CD4-positive, alpha-beta T cell treated with Interleukin-17A for 1 hour (primary cell): ENCODE results near the gene POMP.
"Not testable (repeated sequence)": the region's sequence is repeated elsewhere in the genome, so short reads cannot be mapped to it uniquely, and the experiment has no call there.

Source experiments
- DNase-seq: peaks from one replicate; pipeline ENCODE4 v3.0.0-alpha.2; 2020

POMP gene

DNA sequence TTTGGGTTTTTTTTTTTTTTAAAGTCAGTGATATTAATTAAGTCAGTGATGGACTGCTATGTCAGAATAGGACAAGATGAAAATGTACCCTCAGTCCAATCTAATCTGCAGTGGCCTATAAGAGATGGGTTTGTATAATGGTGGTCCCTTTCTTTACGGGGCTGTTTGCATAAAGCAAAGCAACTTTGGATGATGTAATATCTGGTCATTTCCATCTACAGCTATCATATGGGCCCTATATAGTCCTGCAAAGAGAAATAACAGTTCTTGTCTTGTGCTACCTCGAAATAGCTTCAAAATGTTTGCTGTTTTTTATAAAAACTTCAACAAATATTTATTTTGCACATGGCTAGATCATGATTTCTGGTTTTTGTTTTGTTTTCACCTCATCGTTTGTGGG is 20.2 kb upstream of the POMP start:
- DNase-seq, result no peak

DNA sequence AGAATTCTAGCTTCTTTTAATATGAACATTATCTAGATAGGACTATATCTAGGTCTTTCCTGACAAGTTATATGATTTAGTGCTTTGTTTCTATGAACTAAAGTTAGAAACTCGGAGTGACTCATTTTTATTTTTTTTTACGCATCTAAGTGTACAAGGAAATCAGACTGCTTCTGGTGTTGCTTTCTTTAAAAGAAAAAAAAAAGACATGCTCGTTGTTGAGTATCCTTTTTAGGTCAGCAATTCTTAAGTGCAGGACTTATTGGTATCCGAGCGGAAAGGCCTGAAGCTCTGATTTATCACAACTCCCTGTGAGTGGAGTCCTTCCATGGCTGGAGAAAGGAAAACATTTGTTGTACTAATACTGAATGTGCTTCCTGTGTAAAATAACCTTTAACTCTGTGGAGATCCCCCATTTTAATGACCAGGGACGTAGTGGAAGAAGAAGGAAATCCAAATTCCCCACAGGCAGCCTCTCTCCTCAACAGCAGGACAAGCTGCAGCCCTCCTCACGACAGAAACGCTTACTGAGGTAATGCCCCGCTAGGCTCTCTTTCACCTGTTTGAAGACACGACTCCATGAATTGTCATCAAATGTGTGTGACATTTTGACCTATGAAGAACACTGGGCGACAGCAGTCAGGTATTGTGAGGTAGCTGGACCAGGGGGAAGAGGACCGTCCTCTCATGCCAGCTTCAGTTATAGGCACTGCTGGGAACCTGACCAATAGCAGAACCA is 17.9 kb upstream of the POMP start:
- DNase-seq, result no peak

DNA sequence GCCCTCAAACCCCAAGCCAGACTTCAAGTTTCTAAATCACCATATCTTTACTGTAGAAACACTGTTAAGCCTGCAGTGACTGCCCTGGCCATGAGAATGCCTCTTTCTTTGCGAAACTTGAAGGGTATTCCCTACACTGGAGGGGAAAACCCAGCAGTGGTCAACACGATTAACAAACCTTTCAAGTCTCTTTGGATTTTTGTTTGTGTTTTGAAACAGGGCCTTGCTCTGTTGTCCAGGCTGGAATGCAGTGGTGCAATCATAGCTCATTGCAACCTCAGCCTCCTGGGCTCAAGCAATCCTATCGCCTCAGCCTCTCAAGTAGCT is 17.4 kb upstream of the POMP start:
- DNase-seq, result no peak

DNA sequence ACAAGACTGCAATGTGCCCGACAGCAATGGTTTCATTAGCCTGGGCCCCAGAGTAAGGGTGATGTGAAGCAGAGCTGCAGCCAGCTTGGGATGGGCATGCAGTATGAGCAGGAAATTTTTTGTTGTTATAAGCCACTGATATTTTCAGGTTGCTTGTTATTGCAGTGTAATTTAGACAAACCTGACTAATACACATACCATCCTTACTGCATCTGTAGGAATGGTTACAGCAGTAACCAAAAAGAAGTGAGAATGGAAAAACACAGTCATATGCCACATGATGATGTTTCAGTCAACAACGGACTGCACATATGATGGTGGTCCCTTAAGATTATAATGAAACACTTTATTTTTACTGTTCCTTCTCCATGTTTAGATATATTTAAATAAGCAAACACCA is 8.6 kb upstream of the POMP start:
- no peak for DNase-seq

DNA sequence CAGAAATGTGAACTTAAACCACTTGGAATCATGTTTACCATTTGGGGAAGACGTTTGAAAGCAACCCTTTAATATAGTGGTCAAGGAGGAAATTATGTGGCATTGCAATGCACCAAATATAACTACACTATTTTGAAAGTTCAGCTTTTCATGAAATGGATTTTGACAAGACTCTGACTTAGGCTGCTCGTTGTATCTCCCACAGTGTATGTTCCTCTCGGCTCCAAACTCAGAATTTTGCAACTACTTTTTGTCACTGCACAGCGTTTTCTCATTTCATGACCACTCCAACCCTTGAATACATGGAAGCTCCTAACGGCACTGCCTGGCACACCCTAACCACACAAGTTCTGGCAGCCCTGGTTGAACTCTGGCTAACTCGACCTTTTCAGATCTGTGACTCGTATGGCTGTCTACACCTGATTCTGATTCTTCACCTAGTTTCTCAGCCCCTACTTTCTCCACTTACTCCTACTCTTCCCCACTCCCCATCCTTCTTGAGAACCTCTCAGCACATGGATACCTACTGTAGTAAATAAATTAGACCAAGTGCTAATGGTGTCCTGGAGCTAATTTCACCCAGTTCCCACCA is 7.0 kb upstream of the POMP start:
- DNase-seq, result no peak

DNA sequence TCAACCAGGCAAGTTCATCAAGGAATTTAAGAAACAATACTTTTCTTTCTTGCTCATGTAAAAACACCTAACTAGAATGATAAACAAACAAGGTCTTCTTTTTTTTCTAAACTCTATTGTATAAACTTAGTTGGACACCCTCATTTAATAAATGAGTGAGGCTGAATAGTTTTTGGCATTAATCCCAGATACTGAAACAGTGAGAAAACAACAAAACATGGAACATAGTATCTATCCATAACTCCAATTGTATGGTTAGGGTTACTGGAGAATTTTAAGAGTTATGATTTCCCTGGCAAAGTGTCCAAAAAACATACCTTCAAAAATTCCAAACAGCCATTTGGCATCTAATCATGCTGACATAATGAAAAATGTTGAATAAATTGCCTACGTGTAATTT is 5.8 kb upstream of the POMP start:
- DNase-seq, result no peak

DNA sequence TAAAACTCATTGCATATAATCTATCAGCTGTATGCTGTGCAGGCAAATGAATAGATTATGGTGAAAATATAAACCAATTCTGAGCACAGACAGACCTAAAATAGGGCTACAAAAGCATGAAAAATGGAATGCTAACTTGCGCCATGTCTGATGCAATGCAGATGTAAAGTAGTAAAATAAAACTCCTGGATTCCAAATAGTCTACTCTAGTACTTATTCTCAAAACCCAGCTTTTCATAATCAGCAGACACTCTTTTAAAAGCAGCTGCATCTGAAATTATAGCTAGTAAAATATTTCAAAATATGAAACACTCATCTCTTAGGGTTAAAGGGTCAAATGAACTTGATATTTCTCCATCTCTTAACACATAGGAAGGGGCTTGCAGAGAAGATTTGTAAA is 4.7 kb upstream of the POMP start:
- no peak for DNase-seq

DNA sequence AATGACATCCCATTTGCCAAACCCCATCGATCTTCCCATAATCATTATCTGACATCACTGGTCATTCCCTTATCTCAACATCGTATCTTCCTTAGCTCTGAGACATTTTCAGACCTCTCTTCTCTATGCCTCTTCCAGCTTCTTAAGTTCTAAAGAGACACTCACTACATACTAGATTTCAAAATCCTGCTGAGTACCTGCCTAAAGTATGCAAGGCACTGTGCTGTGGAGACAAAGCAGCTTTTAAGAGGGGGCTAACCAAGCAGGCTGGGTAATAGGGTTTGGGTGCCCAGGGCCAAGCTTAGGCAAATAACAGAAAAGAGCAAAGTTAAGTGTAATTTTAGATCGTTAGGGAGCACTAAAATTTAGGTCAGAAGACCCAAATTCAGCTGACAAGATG is 3.4 kb upstream of the POMP start:
- DNase-seq, result no peak

DNA sequence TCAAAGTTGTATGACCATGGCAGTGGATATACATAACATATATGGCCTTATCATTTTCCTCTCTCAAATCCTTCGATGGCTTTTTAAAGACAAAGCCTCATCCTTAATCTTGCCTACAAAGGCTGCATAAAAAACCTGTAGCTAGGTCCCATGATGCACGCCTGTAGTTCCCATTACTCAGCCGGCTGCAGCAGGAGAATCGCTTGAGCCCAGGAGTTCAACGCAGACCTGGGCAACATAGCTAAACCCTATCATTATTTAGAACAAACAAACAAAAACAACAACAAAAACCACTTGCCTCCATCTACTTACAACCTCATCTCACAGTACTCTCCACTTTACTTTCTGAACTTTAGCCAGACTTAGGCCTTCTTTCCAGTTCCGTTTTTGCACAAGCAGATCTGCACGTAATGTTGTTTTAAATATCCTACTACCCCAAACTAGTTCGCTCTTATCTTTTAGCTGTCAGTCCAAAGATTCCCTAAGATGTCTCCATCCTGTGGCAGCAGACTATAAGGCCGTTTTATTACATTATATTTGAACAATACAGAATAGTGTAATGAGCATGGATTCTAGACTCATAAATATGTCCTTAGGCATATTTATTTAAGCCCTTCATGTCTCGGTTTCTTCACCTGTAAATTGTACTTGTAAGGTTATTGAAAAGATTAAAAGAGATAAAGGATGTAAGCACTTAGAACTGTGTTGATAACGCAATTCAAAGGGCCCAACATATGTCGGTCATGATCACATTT is 969 bp upstream of the POMP start:
- DNase-seq, result no peak

DNA sequence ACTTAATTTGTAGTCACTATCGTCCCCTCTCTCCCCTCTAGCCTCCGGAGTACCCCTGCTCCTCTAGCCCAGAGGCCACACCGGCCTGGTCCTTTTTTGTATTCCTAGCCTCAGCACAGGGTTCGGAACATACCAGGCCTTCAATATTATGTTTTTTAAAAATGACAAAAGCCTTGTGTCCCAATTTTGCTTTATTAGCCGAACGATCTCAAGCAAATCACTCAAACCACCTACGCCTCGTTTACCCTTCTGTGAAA is 463 bp upstream of the POMP start:
- DNase-seq, result no peak

DNA sequence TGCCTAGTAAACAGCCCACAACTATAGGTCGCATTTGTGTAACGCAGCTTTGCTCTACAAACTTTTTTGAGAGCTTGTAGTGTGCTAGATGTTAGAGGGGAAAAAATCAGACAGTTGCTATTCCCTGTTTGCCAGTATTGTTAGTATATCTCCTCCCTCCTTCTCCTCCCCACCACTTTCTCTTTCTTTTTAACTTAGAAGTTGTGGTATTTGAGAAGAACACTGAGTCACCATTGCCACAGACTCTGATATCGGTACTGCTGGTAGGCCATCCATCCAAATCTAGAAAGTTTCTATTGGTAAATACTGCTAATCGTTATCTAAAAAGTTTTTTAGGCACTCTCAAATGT is 666 bp downstream of the POMP start:
- peak; percentile 62 for DNase-seq

DNA sequence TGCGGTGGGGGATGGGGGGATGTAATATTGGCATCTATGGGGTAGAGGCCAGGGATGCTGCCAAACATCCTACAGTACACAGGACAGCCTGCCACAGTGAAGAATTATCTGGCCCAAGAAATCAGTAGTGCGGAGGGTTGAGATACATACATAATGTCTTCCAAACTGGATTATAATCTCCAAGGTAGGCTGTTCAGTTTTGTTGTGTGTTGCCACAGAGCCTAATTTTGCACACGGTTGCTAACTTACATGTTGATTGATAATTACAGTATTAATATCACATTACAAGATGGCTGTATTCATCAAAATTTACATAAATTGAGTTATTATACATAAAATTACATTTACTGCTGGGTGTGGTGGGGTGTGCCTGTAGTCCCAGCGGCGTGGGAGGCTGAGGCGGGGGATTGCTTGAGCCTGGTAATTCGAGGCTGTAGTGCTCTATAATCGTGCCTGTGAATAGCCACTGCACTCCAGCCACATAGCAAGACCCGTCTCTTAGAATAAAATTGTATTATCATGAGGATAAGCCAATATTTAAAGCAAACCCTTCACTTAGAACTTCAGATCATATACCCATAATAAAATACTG is 8.1 kb downstream of the POMP start:
- DNase-seq, result no peak

DNA sequence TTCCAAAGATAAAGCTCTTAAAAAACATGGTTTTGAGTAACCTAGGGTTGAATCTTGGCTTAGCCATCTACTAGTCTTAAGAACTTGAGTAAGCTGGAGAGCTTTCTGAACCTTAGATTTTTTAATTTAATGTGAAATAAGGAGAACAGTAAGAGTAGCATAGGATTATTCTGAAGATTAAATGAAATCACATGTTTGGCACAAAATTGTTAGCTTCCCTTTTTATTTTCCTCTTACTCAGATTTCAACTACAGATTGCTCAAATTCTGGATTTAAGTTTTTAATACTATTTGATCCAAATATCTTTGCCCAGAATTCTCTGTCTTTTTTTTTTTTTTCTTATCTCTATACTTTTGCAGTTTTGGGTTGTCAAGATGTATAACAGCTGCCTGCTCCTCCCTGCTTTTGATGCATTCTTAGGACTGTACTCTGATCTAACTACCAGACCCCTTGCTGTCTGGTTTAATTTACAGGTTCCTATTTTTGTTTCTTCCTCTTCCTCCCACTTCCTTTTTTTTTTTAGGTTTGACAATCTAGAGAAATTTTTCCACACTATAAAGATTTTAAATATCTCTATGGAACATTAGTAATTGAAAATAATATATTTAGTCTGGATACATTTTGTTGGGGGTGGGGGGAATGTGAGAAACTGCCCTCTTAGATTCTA is 12.3 kb downstream of the POMP start:
- DNase-seq, result no peak

DNA sequence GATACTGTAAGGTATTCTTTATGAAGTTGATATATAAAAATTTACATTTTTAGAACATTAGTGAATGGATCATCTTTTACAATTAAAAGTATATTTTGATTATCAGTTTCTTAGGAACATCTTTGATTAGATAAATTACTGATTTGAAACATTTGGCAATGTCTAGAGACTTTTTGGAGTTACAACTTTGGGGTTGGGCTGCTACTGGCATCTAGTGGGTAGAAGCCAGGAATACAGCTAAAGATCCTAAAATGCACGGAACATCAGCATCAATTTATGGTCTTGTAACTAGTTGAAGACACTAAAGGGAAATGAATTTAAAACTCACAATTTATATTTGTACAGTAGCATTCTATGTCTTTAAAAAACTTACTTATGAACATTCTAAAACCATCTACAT is 19.9 kb downstream of the POMP start:
- no peak for DNase-seq

DNA sequence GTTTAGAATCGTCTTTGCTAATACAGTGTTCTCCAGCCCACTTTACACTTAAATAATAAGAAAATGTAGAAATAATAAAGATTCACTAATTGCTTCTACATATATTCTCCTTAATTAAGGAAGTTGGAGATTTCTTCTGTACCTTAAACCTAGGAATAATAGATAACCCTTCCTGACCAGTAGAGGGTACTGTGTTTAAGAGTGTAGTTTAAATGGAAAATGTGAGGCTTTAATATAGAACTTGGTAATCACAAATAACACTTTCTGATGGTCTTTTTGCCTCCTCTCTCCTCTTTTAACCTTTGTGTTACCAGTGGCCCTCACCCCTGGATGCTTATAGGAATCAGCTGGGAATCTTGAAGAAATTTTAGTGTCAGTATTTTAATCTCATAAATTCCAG is 20.7 kb downstream of the POMP start:
- DNase-seq, result no peak

DNA sequence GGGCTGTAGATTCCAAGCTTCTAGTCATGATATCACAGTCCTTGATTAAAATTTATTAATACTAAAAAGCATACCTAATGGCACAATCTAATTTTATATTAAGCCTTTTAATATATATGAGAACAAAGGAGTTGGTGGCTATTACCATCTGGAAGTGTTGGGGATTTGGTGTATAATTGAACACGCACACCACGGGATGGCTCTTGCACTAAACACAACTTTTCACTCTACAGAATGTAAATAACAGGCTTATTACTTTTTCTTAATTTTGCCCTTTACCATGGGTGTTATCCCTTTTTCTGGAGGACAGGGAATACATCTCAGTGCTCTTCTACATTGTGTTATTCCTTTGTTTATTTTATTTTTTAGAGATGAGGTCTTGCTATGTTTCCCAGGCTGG is 21.6 kb downstream of the POMP start:
- DNase-seq, result no peak

DNA sequence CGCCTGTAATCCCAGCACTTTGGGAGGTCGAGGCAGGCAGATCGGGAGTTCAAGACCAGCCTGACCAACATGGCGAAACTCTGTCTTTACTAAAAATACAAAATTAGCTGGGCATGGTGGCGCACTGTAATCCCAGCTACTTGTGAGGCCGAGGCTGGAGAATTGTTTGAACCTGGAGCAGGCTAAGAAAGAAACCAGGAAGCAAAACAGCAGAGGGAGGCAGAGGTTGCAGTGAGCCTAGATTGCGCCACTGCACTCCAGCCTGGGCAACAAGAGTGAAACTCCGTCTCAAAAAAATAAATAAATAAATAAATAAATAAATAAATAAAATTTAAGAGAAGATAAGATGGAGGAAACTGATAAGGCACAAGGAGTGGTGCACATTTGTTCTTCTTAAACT is 24.2 kb downstream of the POMP start:
- not testable (repeated sequence) for DNase-seq

DNA sequence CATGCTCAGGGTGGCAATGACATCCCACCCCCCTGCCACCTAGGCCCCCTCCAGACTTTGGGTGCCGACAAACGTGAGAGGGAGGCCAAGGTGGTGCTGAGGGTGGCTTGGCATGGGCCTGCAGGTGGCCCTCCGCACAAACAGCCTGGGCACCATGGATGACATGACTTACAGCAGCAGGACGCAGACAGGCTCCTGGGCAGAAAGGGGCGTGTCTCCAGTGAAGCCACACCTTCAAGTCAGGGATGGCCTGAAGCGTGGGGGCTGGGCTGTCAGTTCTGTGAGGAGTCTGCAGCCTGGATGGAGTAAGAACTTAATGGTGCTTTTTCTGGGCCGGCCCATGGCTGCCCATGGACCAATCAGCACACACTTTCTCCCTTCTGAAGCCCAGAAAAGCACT is 25.3 kb downstream of the POMP start:
- DNase-seq, result no peak

DNA sequence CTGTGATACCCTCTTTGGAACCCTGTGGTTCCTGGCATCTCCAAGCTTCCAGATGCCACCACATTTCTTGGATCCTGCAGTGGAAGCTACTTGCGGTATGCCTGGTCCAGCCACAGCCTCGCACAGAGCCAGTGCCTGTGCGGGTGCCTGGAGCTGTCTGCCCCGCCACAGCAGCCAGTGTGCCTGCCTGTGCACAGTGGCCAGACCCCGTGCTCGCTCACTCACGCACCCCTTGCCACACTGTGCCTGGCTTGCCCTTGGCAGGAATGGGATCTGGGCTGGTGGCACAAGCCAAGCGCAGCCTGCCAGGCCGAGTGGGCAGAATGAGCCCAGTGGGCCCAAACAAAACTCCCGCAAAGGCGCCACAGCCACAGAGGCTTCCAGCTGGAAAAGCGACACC is 26.2 kb downstream of the POMP start:
- DNase-seq, result no peak

DNA sequence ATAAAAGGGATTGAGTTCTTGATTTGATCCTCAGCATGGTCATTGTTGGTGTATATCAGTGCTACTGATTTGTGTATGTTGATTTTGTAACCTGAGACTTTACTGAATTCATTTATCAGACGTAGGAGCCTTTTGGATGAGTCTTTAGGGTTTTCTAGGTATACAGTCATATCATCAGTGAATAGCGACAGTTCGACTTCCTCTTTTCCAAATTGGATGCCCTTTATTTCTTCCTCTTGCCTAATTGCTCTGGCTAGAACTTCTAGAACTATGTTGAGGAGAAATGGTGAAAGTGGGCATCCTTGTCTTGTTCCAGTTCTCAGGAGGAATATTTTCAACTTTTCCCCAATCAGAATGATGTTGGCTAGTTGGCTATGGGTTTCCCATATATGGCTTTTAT is 27.0 kb downstream of the POMP start:
- no peak for DNase-seq

DNA sequence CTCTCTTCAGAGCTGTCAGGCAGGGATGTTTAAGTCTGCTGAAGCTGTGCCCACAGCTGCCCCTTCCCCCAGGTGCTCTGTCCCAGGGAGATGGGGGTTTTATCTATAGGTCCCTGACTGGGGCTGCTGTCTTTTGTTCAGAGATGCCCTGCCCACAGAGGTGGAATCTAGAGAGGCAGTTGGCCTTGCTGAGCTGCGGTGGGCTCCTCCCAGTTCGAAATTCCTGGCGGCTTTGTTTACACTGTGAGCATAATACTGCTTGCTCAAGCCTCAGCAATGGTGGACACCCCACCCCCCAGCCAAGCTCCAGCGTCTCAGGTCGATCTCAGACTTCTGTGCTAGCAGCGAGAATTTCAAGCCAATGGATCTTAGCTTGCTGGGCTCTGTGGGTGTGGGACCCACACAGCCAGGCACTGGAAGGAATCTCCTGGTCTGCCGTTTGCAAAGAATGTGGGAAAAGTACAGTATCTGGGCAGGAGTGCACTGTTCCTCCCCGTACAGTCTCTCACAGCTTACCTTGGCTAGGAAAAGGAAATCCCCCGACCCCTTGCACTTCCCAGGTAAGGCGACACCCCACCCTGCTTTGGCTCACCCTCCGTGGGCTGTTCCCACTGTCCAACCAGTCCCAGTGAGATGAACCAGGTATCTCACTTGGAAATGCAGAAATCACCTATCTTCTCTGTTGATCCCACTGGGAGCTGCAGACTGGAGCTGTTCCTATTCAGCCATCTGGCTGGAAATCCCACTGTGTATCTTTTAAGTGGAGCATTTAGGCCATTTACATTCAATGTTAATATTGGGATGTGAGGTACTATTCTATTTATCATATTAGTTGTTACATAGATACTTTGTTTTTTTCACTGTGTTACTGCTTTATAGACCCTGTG is 34.9 kb downstream of the POMP start:
- not testable (repeated sequence) for DNase-seq

DNA sequence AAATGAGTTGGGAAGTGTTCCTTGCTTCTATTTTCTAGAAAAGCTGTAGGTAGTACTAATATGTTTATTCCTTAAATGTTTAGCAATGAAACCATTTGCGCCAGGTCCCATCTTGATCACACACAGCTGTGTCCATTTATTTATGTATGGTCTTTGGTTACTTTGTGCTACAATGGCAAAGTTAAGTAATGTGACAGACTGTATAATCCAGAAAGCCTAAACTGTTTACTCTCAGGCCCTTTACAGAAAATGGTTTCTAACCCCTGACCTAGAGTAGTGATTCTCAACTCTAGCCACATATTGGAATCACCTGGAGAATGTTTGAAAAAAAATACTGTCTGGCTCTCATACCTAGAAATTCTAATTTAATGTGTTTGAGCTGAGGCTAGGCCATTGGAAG is 38.5 kb downstream of the POMP start:
- DNase-seq, result no peak

DNA sequence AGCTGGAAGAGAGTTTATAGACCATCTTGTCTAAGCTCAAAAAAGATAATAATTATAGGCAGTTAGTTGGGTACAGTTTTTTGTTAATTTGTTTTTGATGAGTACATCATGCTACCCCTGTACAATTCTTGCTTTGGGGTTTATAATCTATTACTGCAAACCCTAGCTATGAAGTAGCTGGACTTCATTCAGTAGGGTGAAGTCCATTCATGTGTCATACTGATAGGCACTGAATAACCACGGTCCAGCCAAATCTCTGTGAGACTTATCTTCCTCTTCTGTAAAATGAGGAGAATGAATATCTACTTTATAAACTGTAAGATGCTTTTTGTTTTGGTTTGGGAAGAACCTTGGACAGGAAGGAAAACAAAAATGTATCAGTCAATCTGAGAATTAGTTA is 40.3 kb downstream of the POMP start:
- no peak for DNase-seq
